Esophagus muscularis mucosa (tissue), 4 donors: ENCODE measurements around the gene ZFX. TPM values are rescaled to one million over a fixed set of nuclear protein-coding genes. Genes with fewer than 3 reads are reported as not detected.

Experiments used
- DNase-seq: peaks from one replicate; pipeline ENCODE4 v3.0.0-alpha.2; 2017; ENCODE audit errors: extremely low spot score
- H3K27ac ChIP-seq, 4 donors: fragments of 200-600 bp; sonication (generic); replicated peaks in 1 of 4; 1 replicate in 3 of 4; 2 replicates in 1 of 4; pipeline ENCODE4 v1.5.1; 2016 to 2019; ENCODE audit warnings: mild to moderate bottlenecking in 1 of 4
- H3K27me3 ChIP-seq, 4 donors: fragments of 200-600 bp; sonication (generic); one replicate each; pipeline versions ENCODE4 v1.5.1 to v1.6.0; 2016 to 2019
- H3K36me3 ChIP-seq, 4 donors: fragments of 200-600 bp; sonication (generic); one replicate each; pipeline ENCODE4 v1.5.1; 2016 to 2019
- H3K4me1 ChIP-seq, 4 donors: fragments of 200-600 bp; sonication (generic); one replicate each; pipeline ENCODE4 v1.5.1; 2016 to 2019
- H3K4me3 ChIP-seq, 4 donors: fragments of 200-600 bp; sonication (generic); 1 replicate in 2 of 4; 2 replicates in 2 of 4; pipeline ENCODE4 v1.5.1; 2016 to 2019; ENCODE audit warnings: mild to moderate bottlenecking in 4 of 4, moderate library complexity in 1 of 4
- H3K9me3 ChIP-seq, 4 donors: fragments of 200-600 bp; sonication (generic); 1 replicate in 3 of 4; 2 replicates in 1 of 4; pipeline ENCODE4 v1.5.1; 2016 to 2019
- CTCF ChIP-seq, 3 experiments: fragments of 200-600 bp in 2 of 3; fragments of 450-650 bp in 1 of 3; sonication (generic) in 2 of 3; IDR thresholded peaks; one replicate each; pipeline ENCODE4 v1.5.1; 2017 to 2019; ENCODE audit warnings: antibody characterized with exemption in 3 of 3, mild to moderate bottlenecking in 2 of 3, moderate library complexity in 1 of 3
- EP300 ChIP-seq: sonication (generic); formaldehyde crosslinking; IDR thresholded peaks from one replicate; pipeline ENCODE4 v1.6.1; 2017; ENCODE audit warnings: antibody characterized with exemption
- POLR2A ChIP-seq: fragments of 450-650 bp; IDR thresholded peaks from one replicate; pipeline ENCODE4 v1.6.1; 2017; ENCODE audit warnings: antibody characterized with exemption, moderate library complexity, mild to moderate bottlenecking, low read depth
- POLR2AphosphoS5 ChIP-seq, 2 donors: sonication (generic); formaldehyde crosslinking; IDR thresholded peaks; one replicate each; pipeline ENCODE4 v1.6.1; 2017; ENCODE audit warnings: antibody characterized with exemption in 2 of 2
- WGBS: methylation state at CpG from one replicate; pipeline ENCODE4 v1.1.5; 2018; 5-methylcytosine and 5-hydroxymethylcytosine counted together
- intact Hi-C: fragments of 100-400 bp; cut with DNase I; formaldehyde crosslinking; loops from one replicate; pipeline ENCODE4 v1.15.1; 2023
- total RNA-seq, 4 donors: library from RNA; depleted of rRNA; stranded (reverse); fragments of >200 nt; gene quantifications; one replicate each; pipeline versions ENCODE4 v1.1.0 to v1.2.1, GENCODE V29; 2016

Gene ZFX
- total RNA-seq, 4 donors from 2014 or later: 52.3 to 75.6 (median 66.4) TPM

GRCh38 chrX:24147165-24147564, 2.4 kb upstream of the ZFX start:
- Histone ChIP-seq H3K4me1 (peaks cover 38 to 53% (median 44%) of the 10 kb centered on the region in 4 donors), H3K27ac (peak overlapping the region; percentile 95 to 98 (median 96)), H3K4me3 (no peak overlapping the region), H3K36me3 (no peaks in the 10 kb centered on the region), H3K9me3 (no peaks in the 10 kb centered on the region), H3K27me3 (no peaks in the 10 kb centered on the region)
- DNase-seq: no peak
- intact Hi-C loops: no loop called here
- no peak for TF ChIP-seq POLR2A
- TF ChIP-seq POLR2AphosphoS5 (IDR thresholded peaks at IDR 0.05): no peak
- no peak for TF ChIP-seq EP300

- no peaks in the 10 kb centered on the region for H3K27me3 ChIP-seq
- no peak for DNase-seq
- H3K27ac ChIP-seq: peak overlapping the region; percentile 95 to 98 (median 96)
- peak overlapping the region; percentile 64 to 88 (median 74) for H3K4me3 ChIP-seq
- no peaks in the 10 kb centered on the region for H3K36me3 ChIP-seq
- TF ChIP-seq POLR2AphosphoS5 (IDR thresholded peaks at IDR 0.05) (no peak), CTCF (IDR thresholded peaks at IDR 0.05) (no peak), POLR2A (no peak), EP300 (no peak)
- peaks cover 46 to 62% (median 53%) of the 10 kb centered on the region in 4 donors for H3K4me1 ChIP-seq
- WGBS: 7% methylated on average over 3 of the region's 3 CpGs
- H3K9me3 ChIP-seq: no peaks in the 10 kb centered on the region
- intact Hi-C loops: no loop called here
Observed at GRCh38 chrX:24148121-24148520, 1.4 kb upstream of the ZFX start.

GRCh38 chrX:24148535-24149350, 786 bp upstream of the ZFX start:
- intact Hi-C loops: no loop called here
- DNase-seq: no peak
- 2% methylated on average over 25 of the region's 35 CpGs for WGBS
- Histone ChIP-seq H3K4me1 (peaks cover 52 to 69% (median 59%) of the 10 kb centered on the region in 4 donors), H3K27ac (peak overlapping the region; percentile 95 to 98 (median 96)), H3K4me3 (peak overlapping the region; percentile 64 to 88 (median 74)), H3K36me3 (no peaks in the 10 kb centered on the region), H3K9me3 (no peaks in the 10 kb centered on the region), H3K27me3 (no peaks in the 10 kb centered on the region)
- TF ChIP-seq POLR2A (no peak), POLR2AphosphoS5 (IDR thresholded peaks at IDR 0.05) (peak in 1 of 2 donors; percentile 49)

- peaks cover 67 to 80% (median 72%) of the 10 kb centered on the region in 4 donors for H3K4me1 ChIP-seq
- peak overlapping the region; percentile 95 to 98 (median 96) for H3K27ac ChIP-seq
- H3K4me3 ChIP-seq: peak overlapping the region; percentile 64 to 88 (median 74)
- intact Hi-C loops: loop anchor here (2.0 to 10.0 kb wide), 2 partner anchors 69 to 95 kb away; partner anchors contain the start of gene EIF2S3
- no peaks in the 10 kb centered on the region for H3K36me3 ChIP-seq
- H3K27me3 ChIP-seq: no peaks in the 10 kb centered on the region
- WGBS: 0% methylated on average over 19 of the region's 79 CpGs
- no peaks in the 10 kb centered on the region for H3K9me3 ChIP-seq
- peak; percentile 94 for DNase-seq
- TF ChIP-seq CTCF (IDR thresholded peaks at IDR 0.05) (peak; percentile 49 to 70 (median 59)), POLR2A (no peak), EP300 (no peak), POLR2AphosphoS5 (IDR thresholded peaks at IDR 0.05) (peak; percentile 71 to 80)
Observed at GRCh38 chrX:24150051-24150790, 692 bp downstream of the ZFX start.

GRCh38 chrX:24150898-24151297, 1.4 kb downstream of the ZFX start:
- intact Hi-C loops: loop anchor here (2.0 to 10.0 kb wide), 2 partner anchors 70 to 96 kb away; partner anchors contain the start of gene EIF2S3
- H3K27me3 ChIP-seq: no peaks in the 10 kb centered on the region
- DNase-seq: no peak
- H3K36me3 ChIP-seq: no peaks in the 10 kb centered on the region
- H3K4me1 ChIP-seq: peaks cover 70 to 80% (median 72%) of the 10 kb centered on the region in 4 donors
- TF ChIP-seq POLR2AphosphoS5 (IDR thresholded peaks at IDR 0.05) (no peak), CTCF (IDR thresholded peaks at IDR 0.05) (no peak), EP300 (no peak), POLR2A (no peak)
- H3K4me3 ChIP-seq: peak overlapping the region; percentile 64 to 88 (median 74)
- H3K27ac ChIP-seq: peak overlapping the region; percentile 95 to 98 (median 96)
- H3K9me3 ChIP-seq: no peaks in the 10 kb centered on the region
- 10% methylated on average over 10 of the region's 10 CpGs for WGBS
